Nephron progenitor cell (in vitro differentiated cells): ENCODE measurements around the gene NECTIN1.

Source experiments
- DNase-seq: peaks from one replicate; pipeline ENCODE4 v3.0.0; 2021
- H3K27ac Mint-ChIP-seq: 2 replicates; pipeline ENCODE4 v1.8.0; 2021; ENCODE audit warnings: mild to moderate bottlenecking, moderate library complexity, mixed read lengths
- H3K27me3 Mint-ChIP-seq: 2 replicates; pipeline ENCODE4 v1.8.0; 2021; ENCODE audit warnings: mild to moderate bottlenecking, low read depth, mixed read lengths; ENCODE audit not compliant: poor library complexity
- H3K36me3 Mint-ChIP-seq: 2 replicates; pipeline ENCODE4 v1.8.0; 2021; ENCODE audit warnings: low read depth, mixed read lengths
- H3K4me1 Mint-ChIP-seq: 2 replicates; pipeline ENCODE4 v1.8.0; 2021; ENCODE audit warnings: mixed read lengths
- H3K4me3 Mint-ChIP-seq: 2 replicates; pipeline ENCODE4 v1.8.0; 2021; ENCODE audit warnings: mild to moderate bottlenecking, moderate library complexity, mixed read lengths
- H3K9me3 Mint-ChIP-seq: 2 replicates; pipeline ENCODE4 v1.8.0; 2021; ENCODE audit warnings: mild to moderate bottlenecking, moderate library complexity, mixed read lengths
- CTCF ChIP-seq: fragments of 200-600 bp; sonication (generic); IDR thresholded peaks from 2 replicates; pipeline ENCODE4 v1.5.0; 2021; ENCODE audit warnings: antibody characterized with exemption

NECTIN1 gene

GRCh38 chr11:119626197-119626841 is 102.7 kb downstream of the NECTIN1 start:
- no peaks in the 10 kb centered on the region for H3K36me3 Mint-ChIP-seq
- no peak for TF ChIP-seq CTCF
- H3K27me3 Mint-ChIP-seq: peaks cover 3% of the 10 kb centered on the region
- peak overlapping the region; percentile 8 for H3K4me3 Mint-ChIP-seq
- no peaks in the 10 kb centered on the region for H3K9me3 Mint-ChIP-seq
- peak; percentile 46 for DNase-seq
- H3K4me1 Mint-ChIP-seq: peaks cover 67% of the 10 kb centered on the region
- peak overlapping the region; percentile 61 for H3K27ac Mint-ChIP-seq

DNA sequence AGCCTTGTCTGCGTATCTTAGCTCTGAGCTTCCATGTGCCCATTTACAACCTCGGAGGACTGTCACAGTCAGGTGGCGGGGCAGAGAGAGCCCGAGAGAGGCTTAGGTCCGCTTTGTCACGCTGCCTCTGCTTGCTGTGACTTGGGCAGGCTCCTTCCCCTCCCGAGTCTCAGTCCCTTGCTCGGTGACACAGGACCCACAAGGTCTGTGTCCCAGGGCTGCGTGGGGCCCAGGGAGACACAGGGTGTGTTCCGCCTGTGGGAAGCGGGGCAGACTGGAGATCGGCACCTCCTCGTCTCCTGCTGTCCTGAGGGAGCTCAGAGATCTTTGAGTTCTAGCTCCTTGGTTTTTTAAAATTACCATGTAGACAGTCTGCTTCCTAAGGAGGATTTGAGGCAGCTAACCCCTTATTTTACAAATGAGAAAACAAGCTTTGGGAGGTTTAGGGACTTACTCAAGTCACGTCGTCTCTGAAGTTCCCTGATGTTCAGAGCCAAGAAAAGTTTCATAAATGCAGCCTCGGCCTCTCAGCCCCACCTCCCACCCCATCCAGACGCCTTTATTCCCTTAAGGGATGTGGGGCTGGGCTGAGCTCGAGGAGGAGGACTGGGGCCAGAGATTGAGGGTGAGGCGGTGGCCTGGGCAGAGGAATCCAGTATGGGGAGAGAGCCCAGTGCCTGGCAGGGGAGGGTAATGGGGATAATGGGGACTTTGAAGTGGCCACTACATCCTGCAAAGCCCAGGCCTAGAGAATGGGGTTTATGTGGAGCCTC is 103.6 kb downstream of the NECTIN1 start:
- H3K27ac Mint-ChIP-seq: no peak overlapping the region
- H3K4me1 Mint-ChIP-seq: peaks cover 64% of the 10 kb centered on the region
- H3K27me3 Mint-ChIP-seq: peaks cover 3% of the 10 kb centered on the region
- H3K4me3 Mint-ChIP-seq: no peak overlapping the region
- H3K9me3 Mint-ChIP-seq: no peaks in the 10 kb centered on the region
- H3K36me3 Mint-ChIP-seq: no peaks in the 10 kb centered on the region
- TF ChIP-seq CTCF: no peak
- DNase-seq: no peak

GRCh38 chr11:119624629-119625028 is 104.4 kb downstream of the NECTIN1 start:
- TF ChIP-seq CTCF: no peak
- H3K27me3 Mint-ChIP-seq: peaks cover 3% of the 10 kb centered on the region
- H3K4me3 Mint-ChIP-seq: no peak overlapping the region
- DNase-seq: no peak
- H3K27ac Mint-ChIP-seq: no peak overlapping the region
- H3K36me3 Mint-ChIP-seq: no peaks in the 10 kb centered on the region
- H3K4me1 Mint-ChIP-seq: peaks cover 56% of the 10 kb centered on the region
- no peaks in the 10 kb centered on the region for H3K9me3 Mint-ChIP-seq

GRCh38 chr11:119624102-119624615 is 104.8 kb downstream of the NECTIN1 start:
- Mint-ChIP-seq H3K27ac (no peak overlapping the region), H3K27me3 (peaks cover 3% of the 10 kb centered on the region), H3K4me3 (no peak overlapping the region), H3K36me3 (no peaks in the 10 kb centered on the region), H3K4me1 (peaks cover 52% of the 10 kb centered on the region), H3K9me3 (no peaks in the 10 kb centered on the region)
- DNase-seq: peak; percentile 21
- peak; percentile 81 for TF ChIP-seq CTCF

DNA sequence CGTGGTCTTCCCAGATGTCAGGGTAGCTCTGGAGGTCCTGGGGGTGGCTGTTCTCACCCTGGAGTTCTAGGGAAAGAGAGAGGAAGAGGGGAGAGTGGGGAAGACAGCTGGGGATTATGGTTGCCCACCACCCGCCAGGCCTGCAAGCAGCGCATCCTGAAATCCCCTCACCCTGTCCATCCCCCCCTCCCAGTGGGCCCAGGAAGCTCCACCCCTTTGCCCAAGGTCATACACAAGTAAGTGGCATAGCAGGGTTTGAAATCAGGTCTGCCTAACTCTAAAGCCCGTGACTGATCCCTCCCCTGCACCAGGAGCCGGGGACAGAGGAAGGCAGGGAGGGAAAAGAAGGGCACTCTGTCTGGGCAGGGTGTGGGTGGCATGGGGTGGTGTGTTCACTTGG is 105.3 kb downstream of the NECTIN1 start:
- H3K9me3 Mint-ChIP-seq: no peaks in the 10 kb centered on the region
- H3K27me3 Mint-ChIP-seq: peaks cover 3% of the 10 kb centered on the region
- DNase-seq: no peak
- H3K4me1 Mint-ChIP-seq: peaks cover 50% of the 10 kb centered on the region
- H3K4me3 Mint-ChIP-seq: no peak overlapping the region
- no peak for TF ChIP-seq CTCF
- no peaks in the 10 kb centered on the region for H3K36me3 Mint-ChIP-seq
- no peak overlapping the region for H3K27ac Mint-ChIP-seq
